Measurements from ENCODE around the gene KLHL25.

KLHL25 gene

DNA sequence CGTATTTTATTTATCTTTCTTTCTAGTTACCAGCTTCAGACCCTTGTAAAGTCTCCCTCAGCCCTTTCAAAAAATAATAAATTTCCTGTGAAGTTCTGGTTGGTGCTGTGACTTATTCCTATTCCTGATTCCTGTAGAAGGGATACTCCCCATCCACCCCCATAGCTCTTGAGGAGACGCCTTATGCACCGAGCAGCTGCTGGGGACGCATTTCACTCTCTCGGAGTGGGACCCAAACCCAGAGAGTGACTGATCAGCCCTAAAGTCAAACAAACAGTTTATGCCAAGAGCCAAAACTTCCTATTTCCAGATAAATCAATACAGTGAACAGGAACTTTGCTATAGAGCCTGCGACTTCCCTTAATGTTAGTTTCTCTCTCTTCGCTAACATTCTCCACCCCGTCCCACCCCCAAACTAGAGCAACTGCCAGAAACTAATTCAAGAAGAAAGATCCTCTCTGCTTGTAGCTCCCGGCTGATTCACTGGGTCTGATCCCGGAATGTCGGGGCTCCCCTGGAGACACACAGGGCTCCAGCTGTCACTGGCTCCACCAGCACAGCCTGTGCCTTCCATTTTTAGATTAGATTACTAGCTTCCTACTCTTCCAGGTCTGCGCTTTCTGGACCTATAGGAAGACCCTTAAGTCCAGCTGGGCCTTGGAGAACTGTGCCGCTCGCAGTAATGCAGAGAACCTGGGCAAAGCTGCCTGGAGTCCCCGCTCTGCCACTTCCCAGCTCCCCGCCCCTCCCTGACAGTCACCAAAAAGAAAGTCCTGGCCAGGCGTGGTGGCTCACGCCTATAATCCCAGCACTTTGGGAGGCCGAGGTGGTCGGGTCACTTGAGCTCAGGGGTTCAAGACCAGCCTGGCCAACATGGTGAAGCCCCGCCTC lies 45.2 kb downstream of the KLHL25 start:
- H3K4me3 ChIP-seq (ENCODE audit: control insufficient read depth, low read depth, low read length) = no peak overlapping the region
- no peak for DNase-seq (ENCODE audit: low read depth)
- TF ChIP-seq, protein P1, sequence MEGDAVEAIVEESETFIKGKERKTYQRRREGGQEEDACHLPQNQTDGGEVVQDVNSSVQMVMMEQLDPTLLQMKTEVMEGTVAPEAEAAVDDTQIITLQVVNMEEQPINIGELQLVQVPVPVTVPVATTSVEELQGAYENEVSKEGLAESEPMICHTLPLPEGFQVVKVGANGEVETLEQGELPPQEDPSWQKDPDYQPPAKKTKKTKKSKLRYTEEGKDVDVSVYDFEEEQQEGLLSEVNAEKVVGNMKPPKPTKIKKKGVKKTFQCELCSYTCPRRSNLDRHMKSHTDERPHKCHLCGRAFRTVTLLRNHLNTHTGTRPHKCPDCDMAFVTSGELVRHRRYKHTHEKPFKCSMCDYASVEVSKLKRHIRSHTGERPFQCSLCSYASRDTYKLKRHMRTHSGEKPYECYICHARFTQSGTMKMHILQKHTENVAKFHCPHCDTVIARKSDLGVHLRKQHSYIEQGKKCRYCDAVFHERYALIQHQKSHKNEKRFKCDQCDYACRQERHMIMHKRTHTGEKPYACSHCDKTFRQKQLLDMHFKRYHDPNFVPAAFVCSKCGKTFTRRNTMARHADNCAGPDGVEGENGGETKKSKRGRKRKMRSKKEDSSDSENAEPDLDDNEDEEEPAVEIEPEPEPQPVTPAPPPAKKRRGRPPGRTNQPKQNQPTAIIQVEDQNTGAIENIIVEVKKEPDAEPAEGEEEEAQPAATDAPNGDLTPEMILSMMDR (IDR thresholded peaks at IDR 0.05; ENCODE audit: control insufficient read depth, insufficient read depth, low read depth, low read length, missing control alignments) = no peak

DNA sequence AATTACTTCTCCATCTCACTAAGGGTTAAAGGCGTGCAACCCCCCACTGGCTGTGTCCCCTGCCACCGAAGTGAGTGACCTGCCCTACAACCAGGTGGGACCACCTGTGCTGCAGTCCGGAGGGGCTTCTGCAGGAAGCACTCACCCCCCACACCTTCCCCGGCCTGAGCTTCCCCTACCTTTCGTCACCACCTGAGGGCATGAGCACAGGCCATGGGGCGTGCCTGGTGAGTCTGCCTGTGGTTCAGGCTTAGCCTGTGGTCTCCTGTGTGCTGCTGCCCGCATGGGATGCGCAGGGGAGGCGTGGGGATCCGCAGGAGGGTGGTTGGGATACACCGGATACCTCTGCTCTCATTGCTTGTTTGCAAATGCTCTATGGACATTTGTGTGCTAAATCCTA lies 46.0 kb downstream of the KLHL25 start:
- TF ChIP-seq, protein P1 (IDR thresholded peaks at IDR 0.05; ENCODE audit: control insufficient read depth, insufficient read depth, low read depth, low read length, missing control alignments) = no peak
- DNase-seq (ENCODE audit: low read depth) = no peak
- H3K4me3 ChIP-seq (ENCODE audit: control insufficient read depth, low read depth, low read length) = no peak overlapping the region

GRCh38 chr15:85748176-85748575 lies 46.5 kb downstream of the KLHL25 start:
- H3K4me3 ChIP-seq (ENCODE audit: control insufficient read depth, low read depth, low read length) = no peak overlapping the region
- DNase-seq (ENCODE audit: low read depth) = no peak
- TF ChIP-seq, protein P1 (IDR thresholded peaks at IDR 0.05; ENCODE audit: control insufficient read depth, insufficient read depth, low read depth, low read length, missing control alignments) = no peak

DNA sequence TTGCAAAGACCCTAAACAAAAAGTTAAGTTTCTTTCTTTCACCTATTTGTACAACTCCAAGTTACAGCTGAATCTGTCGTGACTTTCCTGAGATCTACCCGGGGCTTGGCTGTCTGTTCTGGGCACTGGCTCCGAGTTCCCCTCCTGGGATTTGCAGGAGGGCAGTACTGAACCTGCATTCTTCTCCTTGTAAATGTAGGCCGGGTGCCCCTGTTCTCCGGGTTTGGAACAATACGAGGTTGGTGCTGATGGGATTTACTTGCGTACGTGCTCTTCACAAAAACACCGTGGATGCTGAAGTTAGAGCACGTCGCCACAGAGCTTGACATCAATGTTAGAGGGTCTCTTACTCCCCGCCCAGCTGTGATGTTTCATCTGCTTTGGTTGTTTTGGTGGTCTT lies 48.1 kb downstream of the KLHL25 start:
- no peak for DNase-seq (ENCODE audit: low read depth)
- TF ChIP-seq, protein P1 (IDR thresholded peaks at IDR 0.05; ENCODE audit: control insufficient read depth, insufficient read depth, low read depth, low read length, missing control alignments) = no peak
- no peak overlapping the region for H3K4me3 ChIP-seq (ENCODE audit: control insufficient read depth, low read depth, low read length)

- no peak for DNase-seq (ENCODE audit: low read depth)
- TF ChIP-seq, protein P1 (IDR thresholded peaks at IDR 0.05; ENCODE audit: control insufficient read depth, insufficient read depth, low read depth, low read length, missing control alignments) = no peak
- H3K4me3 ChIP-seq (ENCODE audit: control insufficient read depth, low read depth, low read length) = no peak overlapping the region
Observed at GRCh38 chr15:85745525-85746150, 49.1 kb downstream of the KLHL25 start.

- H3K4me3 ChIP-seq (ENCODE audit: control insufficient read depth, low read depth, low read length) = no peak overlapping the region
- DNase-seq (ENCODE audit: low read depth) = no peak
- TF ChIP-seq, protein P1 (IDR thresholded peaks at IDR 0.05; ENCODE audit: control insufficient read depth, insufficient read depth, low read depth, low read length, missing control alignments) = no peak
Observed at GRCh38 chr15:85745023-85745422, 49.7 kb downstream of the KLHL25 start.

All from AG09309 (cell line).